HepG2 (cell line): ENCODE measurements around the gene ZDHHC9. TPM values are rescaled to one million over a fixed set of nuclear protein-coding genes. Genes with fewer than 3 reads are reported as not detected.

Experiments used
- ATAC-seq: fragments of 200-7000 bp; cut with Tn5 transposase; 3 replicates; pipeline ENCODE4 v1.9.1; 2020; ENCODE audit warnings: mild to moderate bottlenecking, moderate library complexity
- BruUV-seq: library from RNA; stranded (reverse); fragments of 400-500 nt; replicated peaks from 2 replicates; lab custom pipeline; 2021; lab: Mats Ljungman, UMichigan
- CTCF ChIA-PET: fragments of 300-600 bp; formaldehyde crosslinking; extraction: SDS; loops from one replicate; lab custom pipeline; 2021; ENCODE audit warnings: low total read pairs, inconsistent platforms, low intra/inter-chr PET ratio; lab: Yijun Ruan, JAX
- POLR2A ChIA-PET: fragments of 350-600 bp; sonication (Branson Sonifier 250); formaldehyde crosslinking; loops from one replicate; lab custom pipeline; 2020; ENCODE audit warnings: antibody characterized with exemption, inconsistent platforms; lab: Yijun Ruan, JAX
- DNase-seq: peaks from one replicate; pipeline ENCODE4 v3.0.0-alpha.2; 2015; ENCODE audit warnings: low spot score
- FAIRE-seq: peaks from 3 replicates; lab custom pipeline; 2011; peaks lifted over from hg19 to GRCh38; lab: Jason Lieb, UNC
- H2AFZ ChIP-seq: one replicate; pipeline ENCODE4 v1.6.1; 2011; ENCODE audit warnings: low read length, inconsistent platforms
- H3K27ac ChIP-seq: fragments of 300-600 bp; 3 replicates; pipeline ENCODE4 v1.8.0; 2011; ENCODE audit warnings: mixed run types, mild to moderate bottlenecking, mixed read lengths, low read length, inconsistent platforms; ENCODE audit not compliant: insufficient read depth; ENCODE audit errors: extremely low read length
- H3K27me3 ChIP-seq, 2 experiments: fragments of 200-600 bp in 1 of 2; 2 replicates in 1 of 2; 3 replicates in 1 of 2; pipeline versions ENCODE4 v1.6.0 to v1.8.0; 2011; ENCODE audit warnings: low read length in 2 of 2, mild to moderate bottlenecking in 2 of 2, moderate library complexity in 2 of 2, inconsistent platforms in 1 of 2; ENCODE audit not compliant: insufficient read depth in 2 of 2, control insufficient read depth in 1 of 2
- H3K36me3 ChIP-seq, 2 experiments: fragments of 200-600 bp in 1 of 2; replicated peaks in 1 of 2; 2 replicates in 1 of 2; 3 replicates in 1 of 2; pipeline versions ENCODE4 v1.5.1 to v1.8.0; 2011; ENCODE audit warnings: low read length in 2 of 2, inconsistent platforms in 1 of 2; ENCODE audit not compliant: insufficient read depth in 2 of 2, control insufficient read depth in 1 of 2
- H3K4me1 ChIP-seq: 2 replicates; pipeline ENCODE4 v1.5.1; 2012; ENCODE audit warnings: low read length, inconsistent platforms; ENCODE audit not compliant: insufficient read depth
- H3K4me2 ChIP-seq: 2 replicates; pipeline ENCODE4 v1.6.0; 2011; ENCODE audit warnings: low read depth, low read length, inconsistent platforms
- H3K4me3 ChIP-seq, 3 experiments: fragments of 200-600 bp in 1 of 3; sonication (generic), shearing (Covaris generic) in 1 of 3; replicated peaks in 1 of 3; 2 replicates each; pipeline ENCODE4 v1.5.1; 2011 to 2016; ENCODE audit warnings: low read length in 3 of 3, inconsistent platforms in 2 of 3, low read depth in 2 of 3, mild to moderate bottlenecking in 2 of 3, control low read depth in 1 of 3, mixed read lengths in 1 of 3; ENCODE audit not compliant: insufficient read depth in 1 of 3
- H3K79me2 ChIP-seq: one replicate; pipeline ENCODE4 v1.6.1; 2011; ENCODE audit warnings: low read length, inconsistent platforms; ENCODE audit not compliant: insufficient read depth
- H3K9ac ChIP-seq: 2 replicates; pipeline ENCODE4 v1.6.0; 2011; ENCODE audit warnings: mild to moderate bottlenecking, low read depth, low read length, inconsistent platforms; ENCODE audit not compliant: insufficient read depth
- H3K9me3 ChIP-seq: 2 replicates; pipeline ENCODE4 v1.5.1; 2012; ENCODE audit warnings: mild to moderate bottlenecking, low read length
- H4K20me1 ChIP-seq: 2 replicates; pipeline ENCODE4 v1.6.0; 2011; ENCODE audit warnings: inconsistent platforms, mild to moderate bottlenecking, low read length, moderate library complexity; ENCODE audit not compliant: insufficient read depth
- ARNT2 ChIP-seq: sonication (generic); formaldehyde crosslinking; IDR thresholded peaks from 2 replicates; pipeline ENCODE4 v1.8.0; 2022; ENCODE audit warnings: mild to moderate bottlenecking, low read depth, missing genetic modification reagents, moderate library complexity
- KDM5A ChIP-seq: fragments of 200-600 bp; sonication (generic); IDR thresholded peaks from 2 replicates; pipeline ENCODE4 v1.7.0; 2018; ENCODE audit warnings: antibody characterized with exemption, mild to moderate bottlenecking, low read length, borderline replicate concordance
- PAX8 ChIP-seq: sonication (generic); formaldehyde crosslinking; IDR thresholded peaks from 2 replicates; pipeline ENCODE4 v1.8.0; 2022; ENCODE audit warnings: mild to moderate bottlenecking, missing genetic modification reagents, borderline replicate concordance
- RXRA ChIP-seq: sonication (generic); formaldehyde crosslinking; IDR thresholded peaks from 2 replicates; pipeline ENCODE4 v1.5.1; 2020; ENCODE audit warnings: missing genetic modification reagents
- SMC3 ChIP-seq: IDR thresholded peaks from 2 replicates; pipeline ENCODE4 v1.6.1; 2011; ENCODE audit warnings: low read length, improper control_type of control experiment
- YEATS2 ChIP-seq: sonication (generic); formaldehyde crosslinking; IDR thresholded peaks from 2 replicates; pipeline ENCODE4 v1.4.0; 2020; ENCODE audit warnings: missing genetic modification reagents, borderline replicate concordance
- ZNF746 ChIP-seq: sonication (generic); formaldehyde crosslinking; IDR thresholded peaks from 2 replicates; pipeline ENCODE4 v1.8.0; 2022; ENCODE audit warnings: mild to moderate bottlenecking, missing genetic modification reagents
- WGBS: methylation state at CpG from one replicate; pipeline ENCODE4 v1.1.6; 2017; ENCODE audit warnings: low lambda C conversion rate; 5-methylcytosine and 5-hydroxymethylcytosine counted together
- in situ Hi-C: cut with HindIII; loops from 2 replicates; pipeline ENCODE4 v1.10.0; 2017; ENCODE audit warnings: low pct_unique_long_range_greater_than_20kb; ENCODE audit not compliant: extremely low pct_ligation_motif_present
- intact Hi-C: fragments of 100-400 bp; cut with micrococcal nuclease; formaldehyde crosslinking; loops from one replicate; pipeline ENCODE4 v1.10.0; 2022; ENCODE audit not compliant: unreplicated experiment
- polyA plus RNA-seq, 8 experiments: library from polyadenylated mRNA; depleted of rRNA in 3 of 8; stranded (reverse) in 7 of 8; unstranded in 1 of 8; fragments of >200 nt; fragmentation: Illumina TruSeq in 4 of 8; extraction: Trizol in 4 of 8; gene quantifications; 2 replicates each; pipeline versions ENCODE4 v1.2.1 to v1.2.3, GENCODE V29; 2011 to 2016; ENCODE audit warnings: low read depth in 4 of 8, missing spikeins in 1 of 8, mixed read lengths in 1 of 8; ENCODE audit not compliant: insufficient read depth in 1 of 8
- total RNA-seq, 5 experiments: library from RNA; depleted of rRNA; stranded (reverse); fragments of >200 nt; fragmentation: Illumina TruSeq; extraction: Trizol; gene quantifications; 2 replicates each; pipeline ENCODE4 v1.2.3, GENCODE V29; 2016; ENCODE audit warnings: low read depth in 1 of 5
- TF ChIP-seq, protein P1 (sequence below): sonication (generic); formaldehyde crosslinking; IDR thresholded peaks from 2 replicates; pipeline ENCODE4; 2020; ENCODE audit warnings: missing genetic modification reagents, mild to moderate bottlenecking, borderline replicate concordance
- TF ChIP-seq, protein P2 (sequence below): sonication (generic); formaldehyde crosslinking; IDR thresholded peaks from 2 replicates; pipeline ENCODE4 v1.5.1; 2020; ENCODE audit warnings: mild to moderate bottlenecking, missing genetic modification reagents, moderate library complexity
- TF ChIP-seq, protein P3 (sequence below): sonication (generic); formaldehyde crosslinking; IDR thresholded peaks from 2 replicates; pipeline ENCODE4 v1.8.1; 2023; ENCODE audit warnings: mild to moderate bottlenecking, inconsistent platforms, moderate library complexity, missing genetic modification reagents, borderline replicate concordance
- TF ChIP-seq, protein P4 (sequence below): sonication (generic); formaldehyde crosslinking; IDR thresholded peaks from 2 replicates; pipeline ENCODE4 v1.5.0; 2020; ENCODE audit warnings: mild to moderate bottlenecking, missing genetic modification reagents, moderate library complexity

Gene ZDHHC9
- total and polyA plus RNA-seq, 2 of the 13 experiments (the other 11 are each of a cell fraction or from before 2014, with no cell fraction given), result 28.3 to 53.1 TPM

DNA sequence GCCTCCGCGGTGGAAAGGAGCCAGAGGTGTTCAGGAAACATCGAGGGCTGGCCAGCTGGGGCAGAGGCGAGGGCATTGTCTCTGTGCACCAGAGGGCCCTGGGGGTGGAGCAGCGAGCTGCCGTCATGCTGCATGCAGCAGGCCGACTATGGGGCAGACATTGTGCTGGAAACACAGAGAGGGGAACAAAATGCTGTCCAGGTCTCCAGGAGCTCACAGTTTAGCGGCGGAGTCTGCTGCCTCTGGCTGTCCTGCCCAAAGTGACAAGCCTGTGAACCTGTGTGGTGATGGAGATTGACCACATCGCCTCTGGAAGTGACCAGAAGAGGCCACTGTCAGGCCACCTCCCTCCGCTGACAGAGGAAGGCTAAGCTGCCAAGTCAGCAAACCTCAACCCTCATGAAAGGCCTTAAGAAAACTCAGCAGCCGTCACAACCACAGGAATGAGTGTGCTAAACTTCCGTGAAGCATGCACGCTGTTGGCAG, 84.1 kb downstream of the ZDHHC9 start:
- no peak for DNase-seq
- TF ChIP-seq ARNT2 (CRISPR knock-in tag), result no peak
- no peak for TF ChIP-seq PAX8 (CRISPR knock-in tag)
- TF ChIP-seq, protein P1, sequence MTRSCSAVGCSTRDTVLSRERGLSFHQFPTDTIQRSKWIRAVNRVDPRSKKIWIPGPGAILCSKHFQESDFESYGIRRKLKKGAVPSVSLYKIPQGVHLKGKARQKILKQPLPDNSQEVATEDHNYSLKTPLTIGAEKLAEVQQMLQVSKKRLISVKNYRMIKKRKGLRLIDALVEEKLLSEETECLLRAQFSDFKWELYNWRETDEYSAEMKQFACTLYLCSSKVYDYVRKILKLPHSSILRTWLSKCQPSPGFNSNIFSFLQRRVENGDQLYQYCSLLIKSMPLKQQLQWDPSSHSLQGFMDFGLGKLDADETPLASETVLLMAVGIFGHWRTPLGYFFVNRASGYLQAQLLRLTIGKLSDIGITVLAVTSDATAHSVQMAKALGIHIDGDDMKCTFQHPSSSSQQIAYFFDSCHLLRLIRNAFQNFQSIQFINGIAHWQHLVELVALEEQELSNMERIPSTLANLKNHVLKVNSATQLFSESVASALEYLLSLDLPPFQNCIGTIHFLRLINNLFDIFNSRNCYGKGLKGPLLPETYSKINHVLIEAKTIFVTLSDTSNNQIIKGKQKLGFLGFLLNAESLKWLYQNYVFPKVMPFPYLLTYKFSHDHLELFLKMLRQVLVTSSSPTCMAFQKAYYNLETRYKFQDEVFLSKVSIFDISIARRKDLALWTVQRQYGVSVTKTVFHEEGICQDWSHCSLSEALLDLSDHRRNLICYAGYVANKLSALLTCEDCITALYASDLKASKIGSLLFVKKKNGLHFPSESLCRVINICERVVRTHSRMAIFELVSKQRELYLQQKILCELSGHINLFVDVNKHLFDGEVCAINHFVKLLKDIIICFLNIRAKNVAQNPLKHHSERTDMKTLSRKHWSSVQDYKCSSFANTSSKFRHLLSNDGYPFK, result no peak
- TF ChIP-seq, protein P2, sequence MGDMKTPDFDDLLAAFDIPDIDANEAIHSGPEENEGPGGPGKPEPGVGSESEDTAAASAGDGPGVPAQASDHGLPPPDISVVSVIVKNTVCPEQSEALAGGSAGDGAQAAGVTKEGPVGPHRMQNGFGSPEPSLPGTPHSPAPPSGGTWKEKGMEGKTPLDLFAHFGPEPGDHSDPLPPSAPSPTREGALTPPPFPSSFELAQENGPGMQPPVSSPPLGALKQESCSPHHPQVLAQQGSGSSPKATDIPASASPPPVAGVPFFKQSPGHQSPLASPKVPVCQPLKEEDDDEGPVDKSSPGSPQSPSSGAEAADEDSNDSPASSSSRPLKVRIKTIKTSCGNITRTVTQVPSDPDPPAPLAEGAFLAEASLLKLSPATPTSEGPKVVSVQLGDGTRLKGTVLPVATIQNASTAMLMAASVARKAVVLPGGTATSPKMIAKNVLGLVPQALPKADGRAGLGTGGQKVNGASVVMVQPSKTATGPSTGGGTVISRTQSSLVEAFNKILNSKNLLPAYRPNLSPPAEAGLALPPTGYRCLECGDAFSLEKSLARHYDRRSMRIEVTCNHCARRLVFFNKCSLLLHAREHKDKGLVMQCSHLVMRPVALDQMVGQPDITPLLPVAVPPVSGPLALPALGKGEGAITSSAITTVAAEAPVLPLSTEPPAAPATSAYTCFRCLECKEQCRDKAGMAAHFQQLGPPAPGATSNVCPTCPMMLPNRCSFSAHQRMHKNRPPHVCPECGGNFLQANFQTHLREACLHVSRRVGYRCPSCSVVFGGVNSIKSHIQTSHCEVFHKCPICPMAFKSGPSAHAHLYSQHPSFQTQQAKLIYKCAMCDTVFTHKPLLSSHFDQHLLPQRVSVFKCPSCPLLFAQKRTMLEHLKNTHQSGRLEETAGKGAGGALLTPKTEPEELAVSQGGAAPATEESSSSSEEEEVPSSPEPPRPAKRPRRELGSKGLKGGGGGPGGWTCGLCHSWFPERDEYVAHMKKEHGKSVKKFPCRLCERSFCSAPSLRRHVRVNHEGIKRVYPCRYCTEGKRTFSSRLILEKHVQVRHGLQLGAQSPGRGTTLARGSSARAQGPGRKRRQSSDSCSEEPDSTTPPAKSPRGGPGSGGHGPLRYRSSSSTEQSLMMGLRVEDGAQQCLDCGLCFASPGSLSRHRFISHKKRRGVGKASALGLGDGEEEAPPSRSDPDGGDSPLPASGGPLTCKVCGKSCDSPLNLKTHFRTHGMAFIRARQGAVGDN, result peak; percentile 29; the same call in 1 of the 2 replicates
- peak; percentile 51 for TF ChIP-seq SMC3
- TF ChIP-seq YEATS2, result no peak
- TF ChIP-seq, protein P3, sequence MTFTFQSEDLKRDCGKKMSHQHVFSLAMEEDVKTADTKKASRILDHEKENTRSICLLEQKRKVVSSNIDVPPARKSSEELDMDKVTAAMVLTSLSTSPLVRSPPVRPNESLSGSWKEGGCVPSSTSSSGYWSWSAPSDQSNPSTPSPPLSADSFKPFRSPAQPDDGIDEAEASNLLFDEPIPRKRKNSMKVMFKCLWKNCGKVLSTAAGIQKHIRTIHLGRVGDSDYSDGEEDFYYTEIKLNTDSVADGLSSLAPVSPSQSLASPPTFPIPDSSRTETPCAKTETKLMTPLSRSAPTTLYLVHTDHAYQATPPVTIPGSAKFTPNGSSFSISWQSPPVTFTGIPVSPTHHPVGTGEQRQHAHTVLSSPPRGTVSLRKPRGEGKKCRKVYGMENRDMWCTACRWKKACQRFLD (CRISPR knock-in tag), result no peak
- no peak for TF ChIP-seq RXRA (CRISPR knock-in tag)
- no peak for TF ChIP-seq ZNF746 (CRISPR knock-in tag)
- TF ChIP-seq KDM5A, result no peak
- TF ChIP-seq, protein P4, sequence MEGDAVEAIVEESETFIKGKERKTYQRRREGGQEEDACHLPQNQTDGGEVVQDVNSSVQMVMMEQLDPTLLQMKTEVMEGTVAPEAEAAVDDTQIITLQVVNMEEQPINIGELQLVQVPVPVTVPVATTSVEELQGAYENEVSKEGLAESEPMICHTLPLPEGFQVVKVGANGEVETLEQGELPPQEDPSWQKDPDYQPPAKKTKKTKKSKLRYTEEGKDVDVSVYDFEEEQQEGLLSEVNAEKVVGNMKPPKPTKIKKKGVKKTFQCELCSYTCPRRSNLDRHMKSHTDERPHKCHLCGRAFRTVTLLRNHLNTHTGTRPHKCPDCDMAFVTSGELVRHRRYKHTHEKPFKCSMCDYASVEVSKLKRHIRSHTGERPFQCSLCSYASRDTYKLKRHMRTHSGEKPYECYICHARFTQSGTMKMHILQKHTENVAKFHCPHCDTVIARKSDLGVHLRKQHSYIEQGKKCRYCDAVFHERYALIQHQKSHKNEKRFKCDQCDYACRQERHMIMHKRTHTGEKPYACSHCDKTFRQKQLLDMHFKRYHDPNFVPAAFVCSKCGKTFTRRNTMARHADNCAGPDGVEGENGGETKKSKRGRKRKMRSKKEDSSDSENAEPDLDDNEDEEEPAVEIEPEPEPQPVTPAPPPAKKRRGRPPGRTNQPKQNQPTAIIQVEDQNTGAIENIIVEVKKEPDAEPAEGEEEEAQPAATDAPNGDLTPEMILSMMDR, result peak; percentile 59

More for the DNA sequence above, 84.1 kb downstream of the ZDHHC9 start:
- FAIRE-seq, result peak; percentile 52
- ATAC-seq, result peak; percentile 80
- whole genome bisulfite sequencing, result 53% methylated on average over 5 of the region's 14 CpGs
- Histone ChIP-seq H3K36me3 (no peaks in the 10 kb centered on the region), H3K9me3 (no peaks in the 10 kb centered on the region), H3K4me3 (no peak overlapping the region), H3K9ac (no peak overlapping the region), H2AFZ (no peak overlapping the region), H3K27me3 (no peaks in the 10 kb centered on the region), H3K4me2 (peak overlapping the region; percentile 7; the same call in 1 of the 2 replicates), H3K27ac (no peak overlapping the region), H4K20me1 (no peaks in the 10 kb centered on the region), H3K4me1 (no peaks in the 10 kb centered on the region), H3K79me2 (no peaks in the 10 kb centered on the region)
- ChIA-PET POLR2A (interaction anchor here (0.6 kb wide), 1 partner anchor 14 kb away, joined by 3 read pairs; no protein-coding TSS in a partner anchor), CTCF (no interaction called here)
- intact Hi-C loops, result no loop called here
- BruUV-seq, result no TSS peak
- in situ Hi-C loops, result no loop called here
